Liver (tissue), 9 donors: Measurements from ENCODE around the gene SPATA33. TPM values are rescaled to one million over a fixed set of nuclear protein-coding genes. Genes with fewer than 3 reads are reported as not detected.
"Not testable (repeated sequence)": the region's sequence is repeated elsewhere in the genome, so short reads cannot be mapped to it uniquely, and the experiment has no call there.

ENCODE experiments used
- DNase-seq: peaks from one replicate; pipeline ENCODE4 v3.0.0-alpha.2; 2017; ENCODE audit warnings: low spot score
- H3K27ac ChIP-seq, 2 donors: one replicate each; pipeline ENCODE4 v1.7.0; 2013; ENCODE audit warnings: inconsistent platforms in 2 of 2, low read length in 2 of 2, control low read depth in 1 of 2, low read depth in 1 of 2, mild to moderate bottlenecking in 1 of 2
- H3K27me3 ChIP-seq, 4 donors: one replicate each; pipeline versions ENCODE4 v1.6.1 to v1.7.0; 2013; ENCODE audit warnings: low read length in 3 of 4, inconsistent platforms in 1 of 4, mild to moderate bottlenecking in 1 of 4, moderate library complexity in 1 of 4; ENCODE audit not compliant: control insufficient read depth in 4 of 4, insufficient read depth in 4 of 4
- H3K36me3 ChIP-seq, 4 donors: one replicate each; pipeline versions ENCODE4 v1.6.1 to v1.7.0; 2013; ENCODE audit warnings: low read length in 3 of 4, mild to moderate bottlenecking in 3 of 4, low read depth in 1 of 4, moderate library complexity in 1 of 4; ENCODE audit not compliant: control insufficient read depth in 4 of 4, insufficient read depth in 3 of 4
- H3K4me1 ChIP-seq, 4 donors: one replicate each; pipeline versions ENCODE4 v1.6.1 to v1.7.0; 2013; ENCODE audit warnings: low read length in 3 of 4, mild to moderate bottlenecking in 3 of 4, moderate library complexity in 1 of 4; ENCODE audit not compliant: control insufficient read depth in 4 of 4, insufficient read depth in 4 of 4
- H3K4me3 ChIP-seq, 3 donors: one replicate each; pipeline versions ENCODE4 v1.6.1 to v1.7.0; 2013; ENCODE audit warnings: low read length in 3 of 3, control low read depth in 1 of 3, low read depth in 1 of 3, mild to moderate bottlenecking in 1 of 3
- H3K9ac ChIP-seq, 2 donors: one replicate each; pipeline ENCODE4 v1.7.0; 2013; ENCODE audit warnings: low read length in 2 of 2, mild to moderate bottlenecking in 2 of 2, moderate library complexity in 2 of 2, control low read depth in 1 of 2, low read depth in 1 of 2
- H3K9me3 ChIP-seq, 4 donors: one replicate each; pipeline versions ENCODE4 v1.6.1 to v1.7.0; 2013; ENCODE audit warnings: low read length in 3 of 4; ENCODE audit not compliant: control insufficient read depth in 4 of 4
- EGR1 ChIP-seq, 2 donors: IDR thresholded peaks; 2 replicates each; pipeline ENCODE4 v1.6.1; 2016 to 2018; ENCODE audit warnings: antibody characterized with exemption in 2 of 2, low read depth in 2 of 2
- FOXA1 ChIP-seq: IDR thresholded peaks from 2 replicates; pipeline ENCODE4 v1.6.1; 2016; ENCODE audit warnings: antibody characterized with exemption
- HNF4G ChIP-seq: IDR thresholded peaks from 2 replicates; pipeline ENCODE4 v1.6.1; 2016; ENCODE audit warnings: antibody characterized with exemption
- JUND ChIP-seq, 2 donors: IDR thresholded peaks; 2 replicates each; pipeline ENCODE4 v1.6.1; 2016; ENCODE audit warnings: antibody characterized with exemption in 2 of 2
- NR2F2 ChIP-seq: IDR thresholded peaks from 2 replicates; pipeline ENCODE4 v1.6.1; 2016; ENCODE audit warnings: antibody characterized with exemption
- RAD21 ChIP-seq, 2 donors: IDR thresholded peaks; 2 replicates each; pipeline ENCODE4 v1.6.1; 2016; ENCODE audit warnings: antibody characterized with exemption in 2 of 2, mild to moderate bottlenecking in 2 of 2
- REST ChIP-seq: IDR thresholded peaks from 2 replicates; pipeline ENCODE4 v1.6.1; 2016; ENCODE audit warnings: antibody characterized with exemption, mild to moderate bottlenecking
- SP1 ChIP-seq: IDR thresholded peaks from 2 replicates; pipeline ENCODE4 v1.6.1; 2018; ENCODE audit warnings: antibody characterized with exemption, mild to moderate bottlenecking
- WGBS: extraction: QIAGEN DNeasy Blood & Tissue Kit; methylation state at CpG from one replicate; pipeline ENCODE4 v1.1.7; 2013; 5-methylcytosine and 5-hydroxymethylcytosine counted together
- polyA plus RNA-seq, 2 donors: library from polyadenylated mRNA; stranded (reverse) in 1 of 2; unstranded in 1 of 2; fragments of 200-250 nt in 1 of 2; fragments of >200 nt in 1 of 2; fragmentation: Nextera tagmentation in 1 of 2; extraction: Ambion mirVana in 1 of 2; gene quantifications; one replicate each; pipeline versions ENCODE4 v1.2.1 to v1.2.3, GENCODE V29; 2013 to 2015
- total RNA-seq, 2 donors: library from RNA; depleted of rRNA; stranded (reverse); fragments of >200 nt; gene quantifications; one replicate each; pipeline ENCODE4 v1.2.3, GENCODE V29; 2014
- TF ChIP-seq, protein P1 (sequence below): fragments of 150-350 bp; IDR thresholded peaks from 2 replicates; pipeline ENCODE4 v1.5.1; 2017; ENCODE audit warnings: improper control_type of control experiment, low read depth, low read length; ENCODE audit not compliant: missing input control
- TF ChIP-seq, protein P2 (sequence below): IDR thresholded peaks from 2 replicates; pipeline ENCODE4 v1.6.1; 2016; ENCODE audit warnings: antibody characterized with exemption
- TF ChIP-seq, protein P3 (sequence below): IDR thresholded peaks from 2 replicates; pipeline ENCODE4 v1.6.1; 2016; ENCODE audit warnings: antibody characterized with exemption
- donor health status: healthy.
- donor health status: healthy.
- donor health status: healthy.
- donor health status: healthy.
- donor health status: healthy.

Gene SPATA33
- total and polyA plus RNA-seq, 4 donors: 1.6 to 3.6 (median 3.4) TPM

DNA sequence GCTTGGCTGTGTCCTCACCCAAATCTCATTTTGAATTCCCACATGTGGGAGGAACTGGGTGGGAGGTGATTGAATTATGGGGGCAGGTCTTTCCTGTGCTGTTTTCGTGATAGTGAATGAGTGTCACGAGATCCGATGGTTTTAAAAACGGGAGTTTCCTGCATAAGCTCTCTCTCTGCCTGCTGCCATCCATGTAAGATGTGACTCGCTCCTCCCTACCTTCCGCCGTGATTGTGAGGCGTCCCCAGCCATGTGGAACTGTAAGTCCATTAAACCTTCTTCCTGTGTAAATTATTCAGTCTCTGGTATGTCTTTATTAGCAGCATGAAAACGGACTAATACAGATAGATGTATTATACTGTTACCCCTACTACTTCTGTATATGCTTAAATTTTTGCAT is 3.6 kb downstream of the SPATA33 start:
- Histone ChIP-seq H3K27me3 (no peaks in the 10 kb centered on the region), H3K36me3 (peaks cover 1 to 9% (median 6%) of the 10 kb centered on the region in 4 donors), H3K9me3 (no peaks in the 10 kb centered on the region), H3K4me3 (no peak overlapping the region), H3K9ac (no peak overlapping the region), H3K27ac (no peak overlapping the region), H3K4me1 (peaks cover 4 to 19% (median 15%) of the 10 kb centered on the region in 4 donors)
- 96% methylated on average over 9 of the region's 9 CpGs for WGBS
- DNase-seq: no peak
- TF ChIP-seq REST: no peak
- TF ChIP-seq, protein P1, sequence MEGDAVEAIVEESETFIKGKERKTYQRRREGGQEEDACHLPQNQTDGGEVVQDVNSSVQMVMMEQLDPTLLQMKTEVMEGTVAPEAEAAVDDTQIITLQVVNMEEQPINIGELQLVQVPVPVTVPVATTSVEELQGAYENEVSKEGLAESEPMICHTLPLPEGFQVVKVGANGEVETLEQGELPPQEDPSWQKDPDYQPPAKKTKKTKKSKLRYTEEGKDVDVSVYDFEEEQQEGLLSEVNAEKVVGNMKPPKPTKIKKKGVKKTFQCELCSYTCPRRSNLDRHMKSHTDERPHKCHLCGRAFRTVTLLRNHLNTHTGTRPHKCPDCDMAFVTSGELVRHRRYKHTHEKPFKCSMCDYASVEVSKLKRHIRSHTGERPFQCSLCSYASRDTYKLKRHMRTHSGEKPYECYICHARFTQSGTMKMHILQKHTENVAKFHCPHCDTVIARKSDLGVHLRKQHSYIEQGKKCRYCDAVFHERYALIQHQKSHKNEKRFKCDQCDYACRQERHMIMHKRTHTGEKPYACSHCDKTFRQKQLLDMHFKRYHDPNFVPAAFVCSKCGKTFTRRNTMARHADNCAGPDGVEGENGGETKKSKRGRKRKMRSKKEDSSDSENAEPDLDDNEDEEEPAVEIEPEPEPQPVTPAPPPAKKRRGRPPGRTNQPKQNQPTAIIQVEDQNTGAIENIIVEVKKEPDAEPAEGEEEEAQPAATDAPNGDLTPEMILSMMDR: no peak
- no peak for TF ChIP-seq NR2F2
- TF ChIP-seq, protein P2, sequence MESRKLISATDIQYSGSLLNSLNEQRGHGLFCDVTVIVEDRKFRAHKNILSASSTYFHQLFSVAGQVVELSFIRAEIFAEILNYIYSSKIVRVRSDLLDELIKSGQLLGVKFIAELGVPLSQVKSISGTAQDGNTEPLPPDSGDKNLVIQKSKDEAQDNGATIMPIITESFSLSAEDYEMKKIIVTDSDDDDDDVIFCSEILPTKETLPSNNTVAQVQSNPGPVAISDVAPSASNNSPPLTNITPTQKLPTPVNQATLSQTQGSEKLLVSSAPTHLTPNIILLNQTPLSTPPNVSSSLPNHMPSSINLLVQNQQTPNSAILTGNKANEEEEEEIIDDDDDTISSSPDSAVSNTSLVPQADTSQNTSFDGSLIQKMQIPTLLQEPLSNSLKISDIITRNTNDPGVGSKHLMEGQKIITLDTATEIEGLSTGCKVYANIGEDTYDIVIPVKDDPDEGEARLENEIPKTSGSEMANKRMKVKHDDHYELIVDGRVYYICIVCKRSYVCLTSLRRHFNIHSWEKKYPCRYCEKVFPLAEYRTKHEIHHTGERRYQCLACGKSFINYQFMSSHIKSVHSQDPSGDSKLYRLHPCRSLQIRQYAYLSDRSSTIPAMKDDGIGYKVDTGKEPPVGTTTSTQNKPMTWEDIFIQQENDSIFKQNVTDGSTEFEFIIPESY: no peak
- TF ChIP-seq SP1: no peak
- TF ChIP-seq JUND (IDR thresholded peaks at IDR 0.05): no peak
- TF ChIP-seq FOXA1: no peak
- TF ChIP-seq, protein P3, sequence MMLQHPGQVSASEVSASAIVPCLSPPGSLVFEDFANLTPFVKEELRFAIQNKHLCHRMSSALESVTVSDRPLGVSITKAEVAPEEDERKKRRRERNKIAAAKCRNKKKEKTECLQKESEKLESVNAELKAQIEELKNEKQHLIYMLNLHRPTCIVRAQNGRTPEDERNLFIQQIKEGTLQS: no peak
- TF ChIP-seq EGR1 (IDR thresholded peaks at IDR 0.05; ENCODE audit: low read depth in 2 of 2): no peak
- no peak for TF ChIP-seq HNF4G

DNA sequence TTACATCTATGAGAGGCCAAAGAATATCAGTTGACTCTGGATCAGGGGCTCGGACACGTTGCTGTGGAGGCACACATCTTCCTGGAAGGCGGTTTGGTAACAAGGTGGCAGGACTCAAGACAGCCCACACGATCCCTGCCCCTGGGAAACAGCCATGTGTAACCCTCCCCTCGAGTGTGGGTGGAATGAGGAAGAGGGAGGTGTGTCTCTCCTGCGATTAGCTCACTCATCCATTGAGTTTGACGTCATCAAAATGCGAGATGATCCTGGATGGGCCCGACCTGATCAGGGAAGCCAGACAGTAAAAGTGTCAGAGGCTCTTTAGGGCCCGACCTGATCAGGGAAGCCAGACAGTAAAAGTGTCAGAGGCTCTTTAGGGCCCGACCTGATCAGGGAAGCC is 6.6 kb downstream of the SPATA33 start:
- WGBS: 93% methylated on average over 10 of the region's 11 CpGs
- H3K4me3 ChIP-seq, H3K9ac ChIP-seq, DNase-seq, H3K27ac ChIP-seq, H3K9me3 ChIP-seq, H3K36me3 ChIP-seq, H3K27me3 ChIP-seq: not testable (repeated sequence)
- H3K4me1 ChIP-seq: peaks cover 0 to 15% (median 8%) of the 10 kb centered on the region in 4 donors

GRCh38 chr16:89667000-89667399 is 9.4 kb downstream of the SPATA33 start:
- not testable (repeated sequence) for H3K9me3 ChIP-seq, H3K4me3 ChIP-seq, H3K36me3 ChIP-seq, DNase-seq, H3K9ac ChIP-seq, H3K27me3 ChIP-seq, H3K27ac ChIP-seq
- peak; percentile 57 to 69 for TF ChIP-seq RAD21 (IDR thresholded peaks at IDR 0.05)
- TF ChIP-seq, protein P1: peak; percentile 26
- 60% methylated on average over 7 of the region's 7 CpGs for WGBS
- H3K4me1 ChIP-seq: peaks cover 0 to 15% (median 8%) of the 10 kb centered on the region in 4 donors
